ENCODE results near the gene ATXN7.

ATXN7 gene

DNA sequence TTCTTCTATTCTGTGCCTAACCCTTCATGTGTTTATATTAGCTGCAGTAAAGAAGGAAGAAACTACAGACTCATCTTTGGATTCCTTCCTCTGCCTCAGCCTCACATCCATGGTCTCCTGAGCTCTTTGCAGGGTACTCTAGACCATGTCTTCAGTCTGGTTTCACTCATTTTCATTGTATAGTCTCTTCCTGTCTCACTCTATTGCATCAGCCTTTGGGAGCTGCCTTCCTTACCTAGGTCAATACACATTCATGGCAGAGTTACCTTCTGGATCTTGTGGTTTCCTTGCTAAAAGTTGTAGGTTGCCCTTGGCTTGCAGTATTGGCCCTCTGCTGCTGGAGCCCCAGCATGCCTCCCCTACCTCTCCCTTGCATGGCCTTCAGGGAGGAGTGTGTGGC, 80.0 kb downstream of the ATXN7 start:
- no peak for DNase-seq (ENCODE audit: low read depth)

DNA sequence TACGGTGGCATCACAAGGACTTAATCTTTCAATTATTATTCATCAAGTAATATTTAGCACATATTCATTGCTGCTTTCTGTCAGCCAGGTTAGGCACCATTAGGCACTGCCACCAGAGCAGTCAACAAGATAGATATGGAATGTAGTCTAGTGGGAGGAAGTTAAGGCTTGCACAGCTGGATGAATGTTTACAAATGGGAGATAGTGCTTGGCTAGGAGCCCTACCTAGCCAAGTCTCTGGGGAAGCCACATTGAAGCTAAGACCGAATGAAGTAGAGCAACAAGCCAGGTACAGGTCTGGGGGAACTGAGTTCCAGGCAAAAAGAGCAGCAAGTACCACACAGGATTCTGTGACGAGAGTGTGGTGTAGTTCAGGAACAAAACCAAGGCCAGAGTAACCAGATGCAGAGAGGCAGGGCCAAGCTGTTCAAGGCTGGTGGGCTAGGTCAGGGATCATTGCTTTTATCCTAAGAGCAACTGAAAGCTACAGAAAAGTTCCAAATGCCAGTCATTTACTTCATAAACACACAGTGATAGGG, 82.0 kb downstream of the ATXN7 start:
- TF ChIP-seq CTCF (IDR thresholded peaks at IDR 0.05; ENCODE audit: low read length, missing control alignments) = no peak
- DNase-seq (ENCODE audit: low read depth) = peak; percentile 57
- H3K4me3 ChIP-seq (replicated peaks; ENCODE audit: low read depth, low read length) = no peak overlapping the region

More for the DNA sequence above, 80.0 kb downstream of the ATXN7 start:
- no peak for TF ChIP-seq CTCF (IDR thresholded peaks at IDR 0.05; ENCODE audit: low read length, missing control alignments)
- H3K4me3 ChIP-seq (replicated peaks; ENCODE audit: low read depth, low read length) = no peak overlapping the region

DNA sequence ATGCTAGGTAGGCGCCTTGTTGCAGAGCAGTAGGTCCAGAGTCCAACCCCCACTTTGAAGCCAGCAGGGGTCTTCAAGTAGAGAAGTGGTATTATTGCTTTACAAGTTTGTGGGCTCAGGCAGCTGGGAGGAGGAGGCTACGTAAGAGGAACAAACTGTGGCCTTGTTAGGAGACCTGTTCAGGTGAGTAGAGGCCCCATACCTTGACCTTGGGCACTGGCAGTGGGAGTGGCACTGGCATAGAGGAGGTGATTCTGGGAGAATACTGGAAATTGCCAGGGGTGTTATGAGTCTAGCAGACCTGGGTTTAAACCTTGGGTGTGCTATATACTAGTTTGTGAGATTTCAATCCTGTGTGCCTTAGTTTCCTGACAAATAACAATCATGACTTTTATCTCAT, 83.1 kb downstream of the ATXN7 start:
- H3K4me3 ChIP-seq (replicated peaks; ENCODE audit: low read depth, low read length) = no peak overlapping the region
- no peak for TF ChIP-seq CTCF (IDR thresholded peaks at IDR 0.05; ENCODE audit: low read length, missing control alignments)
- no peak for DNase-seq (ENCODE audit: low read depth)

GRCh38 chr3:63947594-63947993, 83.9 kb downstream of the ATXN7 start:
- H3K4me3 ChIP-seq (replicated peaks; ENCODE audit: low read depth, low read length) = no peak overlapping the region
- no peak for DNase-seq (ENCODE audit: low read depth)
- no peak for TF ChIP-seq CTCF (IDR thresholded peaks at IDR 0.05; ENCODE audit: low read length, missing control alignments)

GRCh38 chr3:63949005-63949404, 85.3 kb downstream of the ATXN7 start:
- DNase-seq (ENCODE audit: low read depth) = peak; percentile 85
- no peak overlapping the region for H3K4me3 ChIP-seq (replicated peaks; ENCODE audit: low read depth, low read length)
- no peak for TF ChIP-seq CTCF (IDR thresholded peaks at IDR 0.05; ENCODE audit: low read length, missing control alignments)

DNA sequence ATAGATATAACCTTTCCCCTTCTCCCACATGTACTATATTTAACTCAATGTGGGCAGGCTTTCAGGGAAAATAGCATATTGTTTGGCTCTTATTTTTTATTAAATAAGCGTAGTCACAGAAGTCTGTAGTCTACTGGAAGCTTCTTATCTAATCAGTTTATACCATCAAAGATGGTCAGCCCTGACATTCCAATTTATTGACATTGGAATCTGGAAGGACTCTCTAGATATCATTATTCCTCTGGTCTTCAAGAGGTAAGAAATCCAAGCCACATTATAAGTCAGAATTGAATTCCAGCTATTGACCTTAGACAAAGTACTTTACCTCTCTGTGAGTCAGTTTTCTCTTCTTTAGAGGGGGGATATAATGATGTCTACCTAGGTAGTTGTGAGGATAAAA, 87.0 kb downstream of the ATXN7 start:
- no peak for DNase-seq (ENCODE audit: low read depth)
- TF ChIP-seq CTCF (IDR thresholded peaks at IDR 0.05; ENCODE audit: low read length, missing control alignments) = no peak
- H3K4me3 ChIP-seq (replicated peaks; ENCODE audit: low read depth, low read length) = no peak overlapping the region

DNA sequence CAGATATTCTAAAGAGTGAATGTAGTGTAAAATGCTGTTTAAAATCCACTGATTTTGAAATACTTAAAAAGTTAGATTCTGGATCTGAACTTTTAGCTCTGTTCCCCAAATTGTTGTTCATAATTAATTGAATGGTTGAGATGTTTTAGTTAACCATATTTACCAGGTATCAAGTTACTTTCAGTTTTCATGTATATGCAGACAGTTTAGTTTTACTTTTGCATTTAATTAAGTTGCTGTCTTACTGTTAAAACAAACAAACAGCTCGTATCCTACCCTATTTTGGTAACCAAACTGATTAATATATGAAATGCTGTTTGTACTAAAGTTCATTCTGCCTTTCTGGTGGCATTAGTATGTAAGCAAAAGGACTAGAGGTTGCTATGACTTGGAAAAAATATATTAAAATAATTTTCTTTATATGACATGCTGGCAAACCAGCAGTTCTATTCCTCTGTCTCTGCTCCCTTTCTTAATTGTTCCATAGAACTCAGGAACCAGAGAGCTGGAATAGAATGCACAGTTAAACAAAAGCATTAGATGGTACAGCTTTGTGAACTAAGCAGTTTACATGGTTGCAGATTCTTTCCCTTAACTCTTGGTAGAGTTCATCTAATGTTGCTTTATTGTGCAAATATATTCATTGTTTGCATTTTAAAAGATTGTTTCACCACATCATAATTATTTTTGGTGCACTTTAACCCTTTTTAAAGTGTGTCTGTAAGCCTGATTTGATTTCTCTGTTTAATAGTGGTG, 88.0 kb downstream of the ATXN7 start:
- DNase-seq (ENCODE audit: low read depth) = no peak
- no peak overlapping the region for H3K4me3 ChIP-seq (replicated peaks; ENCODE audit: low read depth, low read length)
- TF ChIP-seq CTCF (IDR thresholded peaks at IDR 0.05; ENCODE audit: low read length, missing control alignments) = no peak
